H1 (cell line): ENCODE results near the gene SEMA3B.

ENCODE experiments used
- ASH2L ChIP-seq: fragments of 200-600, 300-600 bp; sonication (generic); IDR thresholded peaks from one replicate; pipeline ENCODE4 v1.7.1; 2017; ENCODE audit warnings: low read length
- CREB1 ChIP-seq: IDR thresholded peaks from 2 replicates; pipeline ENCODE4 v1.6.1; 2012; ENCODE audit warnings: inconsistent platforms
- JUND ChIP-seq: IDR thresholded peaks from 2 replicates; pipeline ENCODE4 v1.6.1; 2011; ENCODE audit warnings: mild to moderate bottlenecking, improper control_type of control experiment, low read length
- MAFK ChIP-seq: IDR thresholded peaks from 2 replicates; pipeline ENCODE4 v1.6.1; 2012; ENCODE audit warnings: low read depth, mild to moderate bottlenecking, improper control_type of control experiment, low read length
- POLR2A ChIP-seq, 2 experiments: IDR thresholded peaks; 1 replicate in 1 of 2; 2 replicates in 1 of 2; pipeline ENCODE4 v1.6.1; 2011; ENCODE audit warnings: low read depth in 2 of 2, low read length in 2 of 2, mild to moderate bottlenecking in 2 of 2; ENCODE audit errors: control extremely low read depth in 1 of 2
- POLR2AphosphoS5 ChIP-seq: IDR thresholded peaks from 2 replicates; pipeline ENCODE4 v1.6.1; 2011; ENCODE audit warnings: low read depth, low read length
- ZNF274 ChIP-seq: IDR thresholded peaks from 2 replicates; pipeline ENCODE4 v1.7.0; 2012; ENCODE audit warnings: low read length, borderline replicate concordance; ENCODE audit errors: extremely low read depth
- TF ChIP-seq, protein P1 (sequence below), 3 experiments: IDR thresholded peaks; 1 replicate in 2 of 3; 2 replicates in 1 of 3; pipeline versions ENCODE4 v1.5.1 to v1.6.1; 2011; ENCODE audit warnings: low read length in 3 of 3, mild to moderate bottlenecking in 3 of 3, inconsistent platforms in 2 of 3, low read depth in 1 of 3, moderate library complexity in 1 of 3; ENCODE audit not compliant: insufficient read depth in 1 of 3; ENCODE audit errors: control extremely low read depth in 1 of 3
- TF ChIP-seq, protein P2 (sequence below): fragments of 300-600 bp; sonication (generic); IDR thresholded peaks from 2 replicates; pipeline ENCODE4 v1.7.1; 2012; ENCODE audit warnings: low read length, moderate library complexity, mild to moderate bottlenecking, inconsistent platforms; ENCODE audit not compliant: insufficient replicate concordance

DNA sequence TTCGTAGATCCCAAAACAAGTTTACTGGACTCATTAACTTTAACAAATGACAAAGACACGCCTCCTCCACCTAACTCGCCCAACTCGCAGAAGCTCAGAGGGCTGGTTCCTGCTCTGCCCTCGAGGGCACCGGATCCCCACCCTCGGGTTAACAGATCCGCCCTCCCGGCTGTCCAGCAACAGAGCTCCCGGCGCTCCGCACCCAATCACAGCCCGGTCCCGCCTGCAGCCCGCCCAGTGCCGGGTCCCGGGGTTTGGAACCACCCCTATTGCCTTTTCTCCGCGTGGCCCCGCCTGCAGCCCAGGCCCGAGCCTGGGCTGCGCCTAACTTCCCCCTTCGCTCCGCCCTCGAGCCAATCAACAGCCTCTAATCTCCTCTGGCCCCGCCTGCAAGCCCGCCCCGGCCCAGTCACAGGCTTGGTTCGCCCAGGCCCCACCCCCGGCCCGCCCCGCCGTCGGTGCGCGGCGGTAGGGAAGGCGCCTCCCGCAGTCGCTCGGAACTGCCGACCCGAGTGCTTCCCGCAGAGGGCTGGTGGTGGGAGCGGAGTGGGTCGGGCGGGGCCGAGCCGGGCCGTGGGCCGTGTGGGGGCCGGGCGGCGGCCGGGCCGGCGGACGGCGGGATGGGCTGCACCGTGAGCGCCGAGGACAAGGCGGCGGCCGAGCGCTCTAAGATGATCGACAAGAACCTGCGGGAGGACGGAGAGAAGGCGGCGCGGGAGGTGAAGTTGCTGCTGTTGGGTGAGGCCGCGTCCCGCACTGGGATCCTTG is 33.0 kb upstream of the SEMA3B start, which contains the start of gene GNAI2:
- peak in 1 of 2 experiments; percentile 77; a peak in 2 of 3 replicates for TF ChIP-seq POLR2A (IDR thresholded peaks at IDR 0.05; ENCODE audit: control extremely low read depth in 1 of 2, low read depth in 2 of 2, low read length in 2 of 2)
- TF ChIP-seq CREB1, result 0 out of 2 replicates have a peak, but pooled peaks have one; percentile 17
- TF ChIP-seq ASH2L, result no peak
- TF ChIP-seq, protein P1, sequence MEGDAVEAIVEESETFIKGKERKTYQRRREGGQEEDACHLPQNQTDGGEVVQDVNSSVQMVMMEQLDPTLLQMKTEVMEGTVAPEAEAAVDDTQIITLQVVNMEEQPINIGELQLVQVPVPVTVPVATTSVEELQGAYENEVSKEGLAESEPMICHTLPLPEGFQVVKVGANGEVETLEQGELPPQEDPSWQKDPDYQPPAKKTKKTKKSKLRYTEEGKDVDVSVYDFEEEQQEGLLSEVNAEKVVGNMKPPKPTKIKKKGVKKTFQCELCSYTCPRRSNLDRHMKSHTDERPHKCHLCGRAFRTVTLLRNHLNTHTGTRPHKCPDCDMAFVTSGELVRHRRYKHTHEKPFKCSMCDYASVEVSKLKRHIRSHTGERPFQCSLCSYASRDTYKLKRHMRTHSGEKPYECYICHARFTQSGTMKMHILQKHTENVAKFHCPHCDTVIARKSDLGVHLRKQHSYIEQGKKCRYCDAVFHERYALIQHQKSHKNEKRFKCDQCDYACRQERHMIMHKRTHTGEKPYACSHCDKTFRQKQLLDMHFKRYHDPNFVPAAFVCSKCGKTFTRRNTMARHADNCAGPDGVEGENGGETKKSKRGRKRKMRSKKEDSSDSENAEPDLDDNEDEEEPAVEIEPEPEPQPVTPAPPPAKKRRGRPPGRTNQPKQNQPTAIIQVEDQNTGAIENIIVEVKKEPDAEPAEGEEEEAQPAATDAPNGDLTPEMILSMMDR (IDR thresholded peaks at IDR 0.05; ENCODE audit: control extremely low read depth in 1 of 3, insufficient read depth in 1 of 3, low read depth in 1 of 3, low read length in 3 of 3), result no peak
- TF ChIP-seq ZNF274, result no peak
- no peak for TF ChIP-seq MAFK
- no peak; the same call in 1 of the 2 replicates for TF ChIP-seq POLR2AphosphoS5
- TF ChIP-seq, protein P2, sequence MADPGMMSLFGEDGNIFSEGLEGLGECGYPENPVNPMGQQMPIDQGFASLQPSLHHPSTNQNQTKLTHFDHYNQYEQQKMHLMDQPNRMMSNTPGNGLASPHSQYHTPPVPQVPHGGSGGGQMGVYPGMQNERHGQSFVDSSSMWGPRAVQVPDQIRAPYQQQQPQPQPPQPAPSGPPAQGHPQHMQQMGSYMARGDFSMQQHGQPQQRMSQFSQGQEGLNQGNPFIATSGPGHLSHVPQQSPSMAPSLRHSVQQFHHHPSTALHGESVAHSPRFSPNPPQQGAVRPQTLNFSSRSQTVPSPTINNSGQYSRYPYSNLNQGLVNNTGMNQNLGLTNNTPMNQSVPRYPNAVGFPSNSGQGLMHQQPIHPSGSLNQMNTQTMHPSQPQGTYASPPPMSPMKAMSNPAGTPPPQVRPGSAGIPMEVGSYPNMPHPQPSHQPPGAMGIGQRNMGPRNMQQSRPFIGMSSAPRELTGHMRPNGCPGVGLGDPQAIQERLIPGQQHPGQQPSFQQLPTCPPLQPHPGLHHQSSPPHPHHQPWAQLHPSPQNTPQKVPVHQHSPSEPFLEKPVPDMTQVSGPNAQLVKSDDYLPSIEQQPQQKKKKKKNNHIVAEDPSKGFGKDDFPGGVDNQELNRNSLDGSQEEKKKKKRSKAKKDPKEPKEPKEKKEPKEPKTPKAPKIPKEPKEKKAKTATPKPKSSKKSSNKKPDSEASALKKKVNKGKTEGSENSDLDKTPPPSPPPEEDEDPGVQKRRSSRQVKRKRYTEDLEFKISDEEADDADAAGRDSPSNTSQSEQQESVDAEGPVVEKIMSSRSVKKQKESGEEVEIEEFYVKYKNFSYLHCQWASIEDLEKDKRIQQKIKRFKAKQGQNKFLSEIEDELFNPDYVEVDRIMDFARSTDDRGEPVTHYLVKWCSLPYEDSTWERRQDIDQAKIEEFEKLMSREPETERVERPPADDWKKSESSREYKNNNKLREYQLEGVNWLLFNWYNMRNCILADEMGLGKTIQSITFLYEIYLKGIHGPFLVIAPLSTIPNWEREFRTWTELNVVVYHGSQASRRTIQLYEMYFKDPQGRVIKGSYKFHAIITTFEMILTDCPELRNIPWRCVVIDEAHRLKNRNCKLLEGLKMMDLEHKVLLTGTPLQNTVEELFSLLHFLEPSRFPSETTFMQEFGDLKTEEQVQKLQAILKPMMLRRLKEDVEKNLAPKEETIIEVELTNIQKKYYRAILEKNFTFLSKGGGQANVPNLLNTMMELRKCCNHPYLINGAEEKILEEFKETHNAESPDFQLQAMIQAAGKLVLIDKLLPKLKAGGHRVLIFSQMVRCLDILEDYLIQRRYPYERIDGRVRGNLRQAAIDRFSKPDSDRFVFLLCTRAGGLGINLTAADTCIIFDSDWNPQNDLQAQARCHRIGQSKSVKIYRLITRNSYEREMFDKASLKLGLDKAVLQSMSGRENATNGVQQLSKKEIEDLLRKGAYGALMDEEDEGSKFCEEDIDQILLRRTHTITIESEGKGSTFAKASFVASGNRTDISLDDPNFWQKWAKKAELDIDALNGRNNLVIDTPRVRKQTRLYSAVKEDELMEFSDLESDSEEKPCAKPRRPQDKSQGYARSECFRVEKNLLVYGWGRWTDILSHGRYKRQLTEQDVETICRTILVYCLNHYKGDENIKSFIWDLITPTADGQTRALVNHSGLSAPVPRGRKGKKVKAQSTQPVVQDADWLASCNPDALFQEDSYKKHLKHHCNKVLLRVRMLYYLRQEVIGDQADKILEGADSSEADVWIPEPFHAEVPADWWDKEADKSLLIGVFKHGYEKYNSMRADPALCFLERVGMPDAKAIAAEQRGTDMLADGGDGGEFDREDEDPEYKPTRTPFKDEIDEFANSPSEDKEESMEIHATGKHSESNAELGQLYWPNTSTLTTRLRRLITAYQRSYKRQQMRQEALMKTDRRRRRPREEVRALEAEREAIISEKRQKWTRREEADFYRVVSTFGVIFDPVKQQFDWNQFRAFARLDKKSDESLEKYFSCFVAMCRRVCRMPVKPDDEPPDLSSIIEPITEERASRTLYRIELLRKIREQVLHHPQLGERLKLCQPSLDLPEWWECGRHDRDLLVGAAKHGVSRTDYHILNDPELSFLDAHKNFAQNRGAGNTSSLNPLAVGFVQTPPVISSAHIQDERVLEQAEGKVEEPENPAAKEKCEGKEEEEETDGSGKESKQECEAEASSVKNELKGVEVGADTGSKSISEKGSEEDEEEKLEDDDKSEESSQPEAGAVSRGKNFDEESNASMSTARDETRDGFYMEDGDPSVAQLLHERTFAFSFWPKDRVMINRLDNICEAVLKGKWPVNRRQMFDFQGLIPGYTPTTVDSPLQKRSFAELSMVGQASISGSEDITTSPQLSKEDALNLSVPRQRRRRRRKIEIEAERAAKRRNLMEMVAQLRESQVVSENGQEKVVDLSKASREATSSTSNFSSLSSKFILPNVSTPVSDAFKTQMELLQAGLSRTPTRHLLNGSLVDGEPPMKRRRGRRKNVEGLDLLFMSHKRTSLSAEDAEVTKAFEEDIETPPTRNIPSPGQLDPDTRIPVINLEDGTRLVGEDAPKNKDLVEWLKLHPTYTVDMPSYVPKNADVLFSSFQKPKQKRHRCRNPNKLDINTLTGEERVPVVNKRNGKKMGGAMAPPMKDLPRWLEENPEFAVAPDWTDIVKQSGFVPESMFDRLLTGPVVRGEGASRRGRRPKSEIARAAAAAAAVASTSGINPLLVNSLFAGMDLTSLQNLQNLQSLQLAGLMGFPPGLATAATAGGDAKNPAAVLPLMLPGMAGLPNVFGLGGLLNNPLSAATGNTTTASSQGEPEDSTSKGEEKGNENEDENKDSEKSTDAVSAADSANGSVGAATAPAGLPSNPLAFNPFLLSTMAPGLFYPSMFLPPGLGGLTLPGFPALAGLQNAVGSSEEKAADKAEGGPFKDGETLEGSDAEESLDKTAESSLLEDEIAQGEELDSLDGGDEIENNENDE, result no peak
- TF ChIP-seq JUND, result no peak
